Fibroblast of skin of abdomen (primary cell): Measurements from ENCODE around the gene PLPP3.

Experiments
- DNase-seq: peaks from one replicate; pipeline ENCODE4 v3.0.0-alpha.2; 2013

The PLPP3 gene

DNA sequence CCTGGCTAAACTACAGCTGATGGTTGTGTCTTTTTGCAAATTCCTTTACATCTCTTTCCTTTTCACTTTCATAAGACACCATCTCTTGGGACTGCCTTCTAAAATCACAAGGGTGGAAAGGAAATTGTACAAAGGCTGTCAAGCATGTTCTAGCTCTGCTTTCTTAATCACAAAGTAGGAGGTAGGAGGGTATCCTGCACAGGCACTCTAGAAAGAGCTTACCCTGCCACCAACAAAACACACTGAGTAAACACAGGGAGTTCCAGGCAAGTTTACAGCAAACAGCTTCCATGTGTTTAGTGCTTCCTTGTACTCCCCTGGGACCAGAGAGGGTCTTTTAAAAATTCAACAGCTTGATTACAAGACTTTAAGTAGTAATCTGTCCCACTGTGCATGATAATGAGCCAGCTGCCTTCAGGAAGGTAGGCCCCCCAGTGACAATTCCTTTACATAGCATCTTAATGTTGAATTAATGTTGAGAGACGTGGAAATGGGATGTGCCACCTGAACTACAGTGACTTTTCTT is 2.4 kb downstream of the PLPP3 start:
- DNase-seq = peak; percentile 54

DNA sequence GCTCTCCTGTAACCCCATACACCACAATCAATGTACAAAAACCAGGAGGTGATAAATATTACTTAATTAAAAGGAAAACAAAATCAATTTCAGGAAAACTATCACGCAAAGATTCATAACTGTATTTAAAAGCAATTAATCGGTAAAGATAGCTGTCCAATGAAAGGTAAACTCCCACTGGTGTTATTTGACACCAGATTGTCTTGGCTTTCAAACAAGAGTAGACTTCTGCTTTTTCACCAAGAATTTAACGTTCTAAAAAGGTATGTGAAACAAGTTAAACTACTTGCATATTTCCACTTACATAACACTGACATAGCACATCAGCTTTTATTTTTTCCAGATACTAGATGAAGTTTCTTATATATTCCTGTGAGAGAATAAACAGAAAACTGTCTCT is 3.5 kb downstream of the PLPP3 start:
- no peak for DNase-seq

DNA sequence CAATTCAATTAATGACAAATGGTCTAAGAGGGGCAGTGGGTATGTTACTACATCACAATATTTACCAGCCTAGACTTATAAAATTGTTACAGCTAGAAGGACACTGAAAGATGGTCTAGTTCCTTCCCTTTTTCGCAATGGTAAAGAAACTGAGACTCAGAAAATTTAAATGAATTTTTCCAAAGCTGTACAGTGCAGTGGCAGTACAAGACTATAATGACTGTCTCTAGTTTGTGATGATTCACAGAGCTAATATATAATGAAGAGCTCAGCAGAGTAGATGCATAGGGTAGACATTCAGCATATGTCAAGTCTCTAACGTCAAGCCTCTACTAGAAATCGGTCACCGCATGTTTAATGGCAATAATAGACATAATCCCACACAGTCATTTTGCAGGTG is 4.6 kb downstream of the PLPP3 start:
- DNase-seq = no peak

DNA sequence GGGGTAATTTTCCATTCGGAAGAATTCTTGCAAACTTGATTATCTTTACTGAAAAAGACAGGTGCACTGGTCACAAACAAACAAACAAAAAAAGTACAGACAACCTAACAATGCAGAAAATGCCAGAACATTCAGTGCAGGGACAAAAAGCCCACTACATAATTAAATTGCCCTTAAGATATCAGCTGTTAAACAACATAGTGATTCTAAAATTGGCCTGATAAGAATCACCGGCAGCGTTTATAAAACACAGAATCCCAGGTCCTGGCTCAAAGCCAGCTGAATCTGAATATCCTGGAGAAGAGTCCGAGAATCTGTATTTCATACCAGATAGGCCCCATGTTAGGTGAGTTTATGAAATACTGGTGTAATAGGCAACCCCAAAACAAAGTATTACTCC is 6.1 kb downstream of the PLPP3 start:
- no peak for DNase-seq

DNA sequence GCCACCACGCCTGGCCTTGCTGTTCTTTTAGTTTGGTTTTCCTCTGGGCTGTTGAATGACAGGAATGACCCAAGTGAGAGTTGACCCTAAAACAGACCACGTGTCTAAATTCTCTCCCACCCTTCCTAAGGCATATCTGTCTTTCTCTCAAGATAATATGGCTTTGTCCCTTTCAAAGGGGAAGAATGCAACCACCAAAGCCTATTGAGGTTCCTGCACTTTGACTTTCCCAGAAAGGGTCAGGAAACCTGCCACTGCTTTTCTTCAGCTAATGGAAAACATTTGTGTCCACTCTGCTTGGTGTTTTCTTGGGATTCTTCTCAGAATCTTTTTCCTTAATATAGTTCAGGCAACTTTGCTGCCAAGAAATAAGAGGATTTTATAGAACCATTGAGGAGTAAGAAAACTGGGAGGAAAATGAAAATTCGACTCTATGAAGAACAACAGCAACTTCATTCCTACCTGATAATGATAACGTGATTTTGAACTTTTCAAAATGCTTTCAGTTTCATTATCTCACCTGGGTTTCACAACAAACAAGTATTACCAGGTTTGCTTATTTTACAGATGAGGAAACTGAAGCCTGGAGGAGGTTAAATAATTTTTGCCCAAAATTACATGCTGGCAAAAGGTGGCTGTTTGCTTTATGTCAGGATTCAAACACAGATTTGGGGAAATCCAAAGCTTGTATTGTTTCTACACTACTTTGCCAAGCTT is 6.9 kb downstream of the PLPP3 start:
- no peak for DNase-seq

- DNase-seq = no peak
Measured at GRCh38 chr1:56571448-56571847, 7.9 kb downstream of the PLPP3 start.

DNA sequence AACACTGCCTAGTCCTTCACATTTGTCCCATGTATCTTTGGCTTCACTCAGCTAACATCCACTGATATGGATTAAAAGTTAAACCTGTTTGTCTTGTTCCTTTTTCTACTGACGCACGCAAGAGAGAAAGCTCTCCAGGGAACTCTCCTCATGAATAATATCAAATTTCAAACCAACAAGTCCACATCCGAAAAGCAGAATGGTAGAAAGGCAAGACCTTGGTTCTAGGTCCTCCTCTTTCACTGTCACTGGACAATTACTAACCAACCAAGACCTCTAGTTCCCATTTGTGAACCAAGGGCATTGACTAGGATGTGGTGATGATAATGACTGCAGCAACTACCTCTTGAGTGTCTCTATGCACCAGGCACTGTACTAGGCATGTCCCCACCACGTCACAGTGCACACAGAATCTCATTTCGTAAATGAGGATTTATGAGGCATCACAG is 8.4 kb downstream of the PLPP3 start:
- DNase-seq = no peak

DNA sequence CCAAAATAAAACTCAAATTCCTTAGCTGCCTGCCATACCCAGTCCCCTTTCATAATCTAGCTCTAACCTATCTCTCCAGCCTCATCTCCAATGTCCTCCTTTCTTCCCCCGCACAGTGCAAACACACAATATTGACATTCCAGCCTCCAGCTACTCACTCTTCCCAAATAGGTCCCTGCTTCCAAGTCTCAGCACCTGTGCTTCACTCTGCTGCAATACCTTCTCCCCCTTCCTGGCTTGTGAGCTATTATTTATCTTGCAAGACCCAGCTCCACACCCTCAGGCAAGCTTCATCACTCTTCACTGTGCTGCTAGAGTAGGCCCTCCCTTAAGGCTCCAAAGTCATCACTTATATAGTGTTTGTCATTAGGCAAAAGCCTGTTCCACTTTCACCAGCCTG is 9.7 kb downstream of the PLPP3 start:
- no peak for DNase-seq

DNA sequence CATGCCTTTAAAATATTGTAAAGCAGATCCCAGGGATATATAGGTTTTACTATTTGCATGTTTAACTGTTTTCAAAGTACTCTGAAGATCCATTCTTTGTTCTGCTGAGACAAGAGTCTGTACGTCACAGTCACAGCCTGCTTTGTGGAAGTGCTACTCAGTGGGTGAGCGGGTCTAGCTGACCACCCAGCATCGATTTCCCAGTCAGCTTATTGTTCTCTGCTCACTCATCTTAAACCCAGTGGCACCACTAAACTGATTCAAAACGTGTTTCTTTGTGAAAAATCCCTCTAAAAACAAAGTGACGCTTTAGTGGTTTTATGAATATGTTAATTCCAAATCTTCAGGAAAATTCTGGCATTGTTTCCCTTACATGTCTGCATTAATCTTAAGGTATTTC is 12.4 kb downstream of the PLPP3 start:
- DNase-seq = no peak

DNA sequence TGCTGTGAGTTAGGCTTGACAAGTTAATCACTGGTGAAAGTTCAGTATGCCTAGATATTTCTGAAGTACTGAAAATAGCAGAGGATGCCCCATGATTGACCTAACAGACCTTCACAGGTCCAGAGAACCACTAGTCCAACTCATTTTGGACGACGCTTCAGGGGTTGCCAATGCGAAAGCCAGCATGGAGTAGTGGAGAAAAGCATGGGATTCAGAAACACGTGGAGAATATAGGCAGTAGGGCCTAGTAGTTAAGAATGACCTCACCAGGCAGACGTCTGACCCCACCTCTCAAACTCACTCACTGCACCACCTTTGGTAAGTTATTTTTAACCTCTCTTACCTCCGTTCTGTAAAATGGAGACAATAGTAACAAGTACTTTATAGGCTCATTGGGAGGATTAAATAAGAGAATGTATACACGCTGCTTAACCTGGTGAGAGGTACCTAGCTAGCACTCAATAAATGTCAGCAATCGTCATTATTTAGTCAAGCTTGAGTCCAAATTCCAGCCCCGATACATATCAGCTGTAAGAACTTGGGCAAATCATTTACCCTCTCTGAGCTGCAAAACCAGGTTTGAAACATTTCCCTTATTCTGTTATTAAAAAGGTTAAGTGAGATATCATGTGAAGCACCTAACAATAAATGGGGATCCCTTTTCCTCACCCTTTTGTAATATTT is 13.2 kb downstream of the PLPP3 start:
- DNase-seq = no peak

GRCh38 chr1:56564615-56565014 is 14.7 kb downstream of the PLPP3 start:
- no peak for DNase-seq

GRCh38 chr1:56563568-56563967 is 15.8 kb downstream of the PLPP3 start:
- DNase-seq = no peak

DNA sequence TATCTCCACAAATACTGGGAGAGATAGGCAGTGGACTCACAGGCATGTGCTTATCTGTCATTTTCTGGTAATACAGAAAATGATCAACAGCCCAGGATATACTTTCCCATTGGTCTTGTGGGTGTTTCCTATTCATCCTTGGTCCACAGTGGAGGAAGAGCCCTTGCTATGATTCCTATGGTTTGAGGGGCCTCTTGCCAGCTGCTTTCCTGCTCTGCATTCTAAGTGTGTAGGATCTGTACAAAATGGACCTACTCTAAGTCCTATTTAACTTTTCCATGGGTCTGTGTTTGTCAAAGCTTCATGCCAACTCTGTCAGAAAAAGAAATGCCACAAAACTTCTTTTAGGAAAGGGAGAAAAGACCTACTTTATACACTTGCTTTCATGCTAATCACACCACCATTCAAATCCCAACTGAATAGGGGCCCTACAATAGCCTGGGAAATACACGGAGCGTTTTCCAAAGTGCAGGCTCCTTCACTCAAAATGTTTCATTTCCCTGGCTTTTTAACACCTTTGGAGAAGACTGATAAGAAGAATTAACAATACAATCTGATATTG is 16.4 kb downstream of the PLPP3 start:
- DNase-seq = no peak

DNA sequence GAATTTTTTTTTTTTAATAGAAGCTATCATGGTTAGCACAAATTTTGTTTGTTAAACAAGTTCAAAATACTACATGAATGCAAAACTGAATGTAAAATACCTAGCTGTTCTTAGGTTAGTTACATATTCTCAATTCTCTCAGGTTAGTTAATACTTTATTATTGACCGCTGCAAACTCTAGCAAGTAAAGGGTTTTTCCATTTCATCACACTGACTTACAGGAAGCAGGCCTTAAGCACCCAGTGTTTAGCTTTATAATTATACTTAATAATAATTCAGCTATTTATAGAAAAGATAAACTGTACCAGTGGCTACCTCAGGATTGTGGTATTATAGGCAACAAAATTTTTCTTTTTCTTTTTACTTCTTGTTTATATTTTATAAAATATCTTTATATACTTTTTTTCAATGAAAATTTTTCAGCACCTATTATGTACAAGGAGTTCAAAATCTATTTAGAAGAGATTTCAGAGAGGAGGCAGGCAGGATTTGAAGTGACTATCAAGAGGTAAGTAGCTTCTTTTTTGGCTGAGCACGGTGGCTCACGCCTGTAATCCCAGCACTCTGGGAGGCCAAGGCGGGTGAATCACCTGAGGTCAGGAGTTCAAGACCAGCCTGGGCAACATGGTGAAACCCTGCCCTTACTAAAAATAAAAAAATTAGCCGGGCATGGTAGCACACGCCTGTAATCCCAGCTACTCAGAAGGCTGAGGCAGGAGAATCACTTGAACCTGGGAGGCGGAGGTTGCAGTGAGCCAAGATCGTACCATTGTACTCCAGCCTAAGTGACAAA is 17.9 kb downstream of the PLPP3 start:
- DNase-seq = no peak

GRCh38 chr1:56557746-56558145 is 21.6 kb downstream of the PLPP3 start:
- DNase-seq = no peak

DNA sequence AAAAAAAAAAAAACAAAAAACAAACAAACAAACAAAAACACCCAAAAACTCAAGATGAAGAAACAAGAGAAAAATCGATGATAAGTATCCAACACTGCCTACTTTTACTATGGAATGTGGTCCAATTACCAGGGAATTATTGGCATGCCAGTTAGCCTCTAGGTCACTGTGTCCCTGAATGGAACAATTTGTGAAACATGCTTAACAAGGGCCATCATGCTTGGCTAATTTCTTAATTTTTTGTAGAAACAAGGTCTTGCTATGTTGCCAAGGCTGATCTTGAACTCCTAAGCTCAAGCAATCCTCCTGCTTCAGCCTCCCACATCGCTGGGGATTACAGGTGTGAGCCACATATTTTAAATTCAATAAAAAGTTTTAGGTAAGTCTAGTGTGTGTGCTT is 23.9 kb downstream of the PLPP3 start:
- DNase-seq = no peak

GRCh38 chr1:56553046-56553445 is 26.3 kb downstream of the PLPP3 start:
- no peak for DNase-seq

- DNase-seq = no peak
Measured at GRCh38 chr1:56552349-56552748, 27.0 kb downstream of the PLPP3 start.

- DNase-seq = no peak
Measured at GRCh38 chr1:56551691-56552090, 27.7 kb downstream of the PLPP3 start.

- DNase-seq = no peak
Measured at GRCh38 chr1:56550859-56551188, 28.5 kb downstream of the PLPP3 start.

GRCh38 chr1:56550138-56550858 is 29.1 kb downstream of the PLPP3 start:
- no peak for DNase-seq

GRCh38 chr1:56548571-56548970 is 30.8 kb downstream of the PLPP3 start:
- DNase-seq = no peak

- no peak for DNase-seq
Measured at GRCh38 chr1:56547977-56548376, 31.4 kb downstream of the PLPP3 start.
